ENCODE results near the gene JAG1.

The JAG1 gene

DNA sequence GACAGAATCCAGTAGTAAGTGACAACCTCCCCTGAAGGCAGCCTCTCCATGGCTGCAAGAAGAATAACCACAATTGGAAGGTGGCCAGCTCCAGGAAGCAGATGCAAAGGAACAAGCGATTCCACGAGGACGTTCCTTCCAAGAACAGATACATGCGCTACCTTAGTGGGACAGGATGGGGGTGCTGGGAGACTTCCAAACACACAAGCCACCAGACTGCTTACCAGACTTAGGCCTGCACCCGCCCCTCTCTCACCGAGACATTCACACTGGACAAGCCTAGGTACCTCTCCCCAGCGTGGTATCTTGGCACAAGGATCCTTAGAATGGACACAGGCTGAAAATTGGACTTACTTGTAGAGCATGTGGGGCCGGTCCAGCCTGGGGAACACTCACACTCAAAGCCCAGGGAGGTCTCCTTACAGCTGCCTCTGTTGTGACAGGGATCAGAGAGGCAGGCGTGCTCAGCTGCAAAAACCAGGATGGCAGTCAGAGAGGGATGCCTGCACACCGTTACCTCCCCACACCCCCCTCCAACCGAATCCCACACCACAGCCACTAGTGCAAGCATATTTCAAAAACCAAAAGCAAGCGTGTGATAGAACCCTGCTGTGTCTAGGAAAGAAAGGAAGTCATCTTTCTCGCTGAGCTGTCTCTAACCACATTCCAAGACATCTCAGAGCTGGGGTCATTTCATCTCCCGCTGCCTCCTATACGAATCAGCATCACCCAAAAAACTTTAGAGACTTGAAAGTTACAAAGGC, 22.4 kb downstream of the JAG1 start:
- DNase-seq = no peak

DNA sequence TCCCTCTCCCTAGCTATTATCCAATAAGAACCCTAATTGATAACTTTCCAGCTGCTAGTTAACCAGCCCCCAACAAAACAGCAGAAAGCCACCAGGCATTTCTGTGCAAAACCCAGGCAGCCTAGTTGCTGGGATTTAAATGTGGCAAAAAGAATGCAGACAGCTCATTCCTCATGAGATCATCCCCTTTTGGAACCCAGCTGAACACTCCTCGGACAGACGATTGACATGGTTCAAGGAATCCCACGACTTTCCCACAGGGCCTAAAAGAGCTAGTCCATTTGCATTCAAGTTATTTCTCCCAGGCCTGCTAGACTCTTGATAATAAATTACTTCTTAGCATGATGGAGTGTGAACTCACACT, 24.0 kb downstream of the JAG1 start:
- no peak for DNase-seq

GRCh38 chr20:10649080-10649796, 24.6 kb downstream of the JAG1 start:
- DNase-seq = no peak

- no peak for DNase-seq
These were observed 25.1 kb downstream of the JAG1 start for GRCh38 chr20:10648651-10649050.

DNA sequence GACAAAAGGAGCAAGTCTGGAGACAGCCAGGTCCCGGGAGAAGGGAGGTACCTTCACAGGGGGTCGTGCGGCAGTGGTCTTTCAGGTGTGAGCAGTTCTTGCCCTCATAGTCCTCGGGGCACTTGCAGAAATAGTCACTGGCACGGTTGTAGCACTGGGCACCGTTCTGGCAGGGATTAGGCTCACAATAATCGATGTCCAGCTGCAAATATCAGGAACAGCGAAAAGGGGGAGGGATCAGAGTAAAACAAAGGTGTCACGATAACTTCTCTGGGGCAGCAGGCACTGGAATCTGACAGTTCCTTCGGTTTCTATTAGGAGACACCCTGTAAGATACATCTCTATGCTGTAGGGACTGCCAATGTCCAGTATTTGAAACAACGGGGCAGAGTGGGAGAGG, 25.9 kb downstream of the JAG1 start:
- no peak for DNase-seq

GRCh38 chr20:10647471-10647870, 26.3 kb downstream of the JAG1 start:
- no peak for DNase-seq

DNA sequence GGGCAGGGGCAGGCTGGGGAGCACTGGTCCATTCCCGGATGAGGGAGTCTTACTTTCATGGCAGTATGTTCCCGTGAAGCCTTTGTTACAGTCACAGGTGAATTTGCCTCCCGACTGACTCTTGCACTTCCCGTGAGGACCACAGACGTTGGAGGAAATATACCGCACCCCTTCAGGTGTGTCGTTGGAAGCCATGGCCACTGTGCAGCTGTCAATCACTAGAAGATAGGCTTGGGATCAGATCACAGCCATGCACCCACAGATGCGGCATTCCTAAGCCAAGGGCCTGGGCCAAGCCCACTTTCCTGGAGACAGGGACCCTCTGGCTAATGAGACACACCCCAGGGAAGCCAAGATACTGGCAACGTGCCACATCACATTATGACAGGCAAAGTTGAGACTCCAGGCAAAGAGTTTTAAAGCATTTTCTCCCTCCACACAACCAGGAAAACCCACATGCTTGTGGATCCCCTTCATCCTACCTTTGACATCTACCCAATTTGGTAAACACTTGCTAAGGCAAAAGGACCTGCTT, 26.8 kb downstream of the JAG1 start:
- no peak for DNase-seq

GRCh38 chr20:10646006-10646405, 27.8 kb downstream of the JAG1 start:
- no peak for DNase-seq

- no peak for DNase-seq
These were observed 28.6 kb downstream of the JAG1 start for GRCh38 chr20:10645205-10645570.

GRCh38 chr20:10644458-10645204, 29.2 kb downstream of the JAG1 start:
- DNase-seq = no peak

DNA sequence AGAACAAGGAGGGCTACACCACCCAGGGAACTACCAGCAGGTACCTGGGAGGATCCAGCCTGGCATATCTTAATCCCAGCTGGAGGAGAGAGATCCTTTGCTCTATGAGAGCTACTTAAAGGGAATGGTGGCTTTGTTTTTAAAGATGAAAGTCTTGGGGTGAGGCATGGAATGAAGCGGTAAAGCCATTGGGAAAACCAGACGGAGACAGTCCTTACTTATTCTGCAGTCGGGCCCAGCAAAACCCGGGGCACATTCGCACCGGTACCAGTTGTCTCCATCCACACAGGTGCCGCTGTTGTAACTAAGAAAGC, 30.3 kb downstream of the JAG1 start:
- DNase-seq = no peak

DNA sequence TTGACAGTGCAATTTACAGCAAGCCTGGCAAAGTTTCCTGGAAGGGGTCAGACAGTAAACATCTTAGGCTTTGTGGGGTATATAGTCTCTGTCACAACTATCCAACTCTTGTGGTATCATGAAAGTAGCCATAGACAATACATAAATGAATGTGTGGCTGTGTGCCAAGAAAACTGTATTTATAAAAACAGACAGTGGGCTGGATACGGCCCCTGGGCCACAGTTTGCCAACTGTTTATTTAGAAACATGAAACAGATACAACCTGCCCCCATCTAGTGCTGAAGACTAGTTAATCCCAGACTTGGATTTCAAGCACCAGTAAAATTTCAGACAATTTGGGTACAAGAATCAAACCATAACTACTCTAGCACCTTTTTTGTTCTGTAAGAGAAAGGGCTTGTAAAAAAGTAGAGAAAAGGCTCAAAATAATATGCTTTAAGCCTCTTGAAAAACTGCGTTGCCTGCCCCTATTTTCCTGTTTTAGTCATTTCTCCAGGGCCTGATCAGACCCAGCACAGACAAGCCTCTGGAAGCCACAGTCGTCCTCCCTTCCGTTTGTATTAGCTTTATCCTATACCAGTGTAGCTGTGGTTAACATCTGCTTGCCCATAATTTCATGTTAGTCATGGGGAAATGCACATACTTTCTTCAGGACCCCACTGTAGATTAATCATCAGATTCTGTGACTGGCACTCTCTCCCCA, 30.8 kb downstream of the JAG1 start:
- no peak for DNase-seq

- no peak for DNase-seq
These were observed 31.9 kb downstream of the JAG1 start for GRCh38 chr20:10641893-10642292.

GRCh38 chr20:10641467-10641866, 32.3 kb downstream of the JAG1 start:
- no peak for DNase-seq

DNA sequence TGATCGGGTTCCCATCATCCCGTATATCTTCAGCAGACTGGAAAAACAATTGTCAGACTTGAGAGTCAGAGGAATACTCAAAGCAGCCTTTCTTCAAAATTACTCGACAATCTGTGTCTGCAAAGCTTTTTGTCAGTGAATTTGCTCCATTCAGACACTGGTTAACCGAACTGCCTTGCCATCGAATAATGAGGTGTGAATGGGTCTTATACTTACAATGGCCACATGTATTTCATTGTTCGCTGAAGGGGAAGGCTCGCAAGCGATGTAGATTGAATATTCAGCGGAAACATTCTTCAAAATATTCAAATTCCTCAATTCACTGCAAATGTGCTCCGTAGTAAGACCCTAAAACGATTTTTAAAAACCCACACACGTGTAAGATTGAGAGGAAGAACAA, 32.9 kb downstream of the JAG1 start:
- no peak for DNase-seq

DNA sequence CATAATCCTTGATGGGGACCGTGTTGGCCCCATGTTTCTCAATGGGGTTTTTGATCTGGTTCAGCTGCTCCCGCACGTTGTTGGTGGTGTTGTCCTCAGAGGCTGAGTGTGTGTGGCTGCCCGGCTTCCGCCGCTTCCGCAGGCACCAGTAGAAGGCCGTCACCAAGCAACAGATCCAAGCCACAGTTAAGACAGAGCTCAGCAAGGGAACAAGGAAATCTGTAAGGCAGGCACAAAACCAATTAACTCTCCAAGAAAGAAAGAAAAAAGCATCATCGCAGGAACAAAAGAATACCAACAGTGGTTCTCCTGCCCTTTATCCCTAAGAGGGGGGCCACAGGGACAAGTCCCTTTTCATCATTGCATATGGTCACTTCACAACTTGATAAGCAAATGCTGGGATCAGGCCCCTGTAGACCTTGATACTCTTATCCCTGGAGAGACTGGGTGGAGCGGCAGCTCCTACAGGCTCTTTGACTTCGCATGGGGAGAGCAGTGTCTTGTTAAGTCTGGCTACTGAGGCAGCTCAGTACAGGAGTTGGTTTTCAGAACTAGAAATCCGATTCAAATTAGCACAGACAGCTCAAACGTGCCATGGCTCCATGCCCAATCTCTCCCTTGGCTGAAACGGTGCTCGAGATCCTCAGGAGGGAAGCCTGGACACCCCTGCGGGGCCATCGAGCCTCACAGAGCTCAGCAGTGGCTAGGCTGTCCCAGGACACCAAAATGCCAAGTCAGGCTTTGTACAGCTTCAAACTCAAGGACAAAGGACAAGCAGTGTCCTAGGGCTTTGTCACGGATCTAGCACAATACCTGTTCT, 33.9 kb downstream of the JAG1 start:
- no peak for DNase-seq

DNA sequence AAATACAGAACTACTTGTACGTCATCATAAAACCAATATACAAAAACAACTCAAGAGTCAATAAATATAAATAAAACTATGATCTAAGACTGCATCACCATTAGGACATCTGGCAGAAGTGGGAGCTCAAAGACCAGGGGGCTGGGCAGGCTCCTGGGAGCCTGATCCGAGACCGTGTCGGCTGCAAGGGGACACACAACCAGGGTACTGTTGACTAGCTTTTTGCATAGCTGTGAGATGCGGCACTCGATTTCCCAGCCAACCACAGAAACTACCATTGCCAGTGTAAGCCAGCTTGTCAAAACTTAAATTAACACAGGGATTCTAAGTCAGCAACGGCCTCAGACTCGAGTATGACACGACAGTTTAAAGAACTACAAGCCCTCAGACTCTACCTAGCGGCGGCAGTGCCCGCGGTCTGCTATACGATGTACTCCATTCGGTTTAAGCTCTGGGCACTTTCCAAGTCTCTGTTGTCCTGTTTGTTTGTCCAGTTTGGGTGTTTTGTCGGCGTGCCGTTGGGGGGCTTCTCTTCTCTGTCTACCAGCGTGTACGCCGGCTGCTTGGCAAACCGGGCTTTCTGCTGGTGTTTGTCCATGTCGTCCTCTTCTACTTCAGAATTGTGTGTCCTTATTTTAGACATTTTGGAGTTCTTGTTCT, 34.6 kb downstream of the JAG1 start:
- DNase-seq = no peak

DNA sequence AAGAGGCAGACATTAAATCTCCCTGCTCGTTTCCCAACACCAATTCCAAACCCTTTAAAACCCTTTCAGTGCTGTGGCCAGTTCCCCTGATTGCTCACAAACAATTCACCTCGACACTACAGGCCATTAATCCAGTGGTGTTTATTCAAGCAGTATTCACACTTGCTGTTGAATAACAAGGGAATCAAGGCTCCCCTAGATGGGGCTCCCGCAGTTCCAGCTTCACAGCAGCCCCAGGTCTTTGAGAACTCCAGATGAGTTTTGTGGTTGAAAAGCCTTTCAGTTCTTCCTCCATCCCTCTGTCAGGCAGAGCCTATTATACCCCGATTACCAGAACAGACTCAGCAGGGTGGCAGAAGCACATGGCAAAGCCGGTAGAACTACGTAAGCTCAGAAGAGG, 36.2 kb downstream of the JAG1 start:
- no peak for DNase-seq

GRCh38 chr20:10637031-10637559, 36.7 kb downstream of the JAG1 start:
- DNase-seq = no peak

GRCh38 chr20:10636326-10636818, 37.4 kb downstream of the JAG1 start:
- no peak for DNase-seq

- DNase-seq = no peak
These were observed 38.2 kb downstream of the JAG1 start for GRCh38 chr20:10635476-10636208.
